Body of pancreas (tissue), 4 donors: ENCODE data around the gene FAM3D. TPM values are rescaled to one million over a fixed set of nuclear protein-coding genes. Genes with fewer than 3 reads are reported as not detected.
A peak's percentile ranks its signal among the peaks of the same experiment; 100 is the strongest.

Source experiments
- ATAC-seq: fragments of 150-250 bp; one replicate; pipeline ENCODE4 v1.9.1; 2016
- DNase-seq, 4 donors: peaks; one replicate each; pipeline ENCODE4 v3.0.0-alpha.2; 2019
- H3K27ac ChIP-seq, 4 donors: fragments of 200-600 bp; sonication (generic); 1 replicate in 3 of 4; 2 replicates in 1 of 4; pipeline versions ENCODE4 v1.5.1 to v1.6.1; 2016 to 2019; ENCODE audit warnings: mild to moderate bottlenecking in 1 of 4, mixed read lengths in 1 of 4, moderate library complexity in 1 of 4
- H3K27me3 ChIP-seq, 2 donors: fragments of 200-600 bp; sonication (generic); one replicate each; pipeline ENCODE4 v1.6.0; 2016; ENCODE audit warnings: mild to moderate bottlenecking in 1 of 2
- H3K36me3 ChIP-seq, 2 donors: fragments of 200-600 bp; sonication (generic); replicated peaks in 1 of 2; 2 replicates each; pipeline ENCODE4 v1.5.1; 2016; ENCODE audit warnings: low read depth in 2 of 2; ENCODE audit not compliant: insufficient read depth in 1 of 2
- H3K4me1 ChIP-seq: fragments of 200-600 bp; sonication (generic); one replicate; pipeline ENCODE4 v1.6.0; 2016
- H3K4me3 ChIP-seq, 2 donors: fragments of 200-600 bp; sonication (generic); 1 replicate in 1 of 2; 2 replicates in 1 of 2; pipeline ENCODE4 v1.5.1; 2016 to 2019
- H3K9me3 ChIP-seq, 3 donors: fragments of 200-600 bp; sonication (generic); 1 replicate in 2 of 3; 2 replicates in 1 of 3; pipeline ENCODE4 v1.5.1; 2016
- CTCF ChIP-seq, 7 experiments: fragments of 450-650 bp in 4 of 7; fragments of 200-600 bp in 3 of 7; sonication (generic) in 3 of 7; IDR thresholded peaks; one replicate each; pipeline ENCODE4 v1.5.1; 2016 to 2019; ENCODE audit warnings: antibody characterized with exemption in 7 of 7
- POLR2A ChIP-seq, 3 donors: fragments of 450-650 bp; IDR thresholded peaks; one replicate each; pipeline ENCODE4 v1.6.1; 2016; ENCODE audit warnings: antibody characterized with exemption in 3 of 3, mild to moderate bottlenecking in 2 of 3
- WGBS, 2 donors: methylation state at CpG; one replicate each; pipeline ENCODE4 v1.1.5; 2017; 5-methylcytosine and 5-hydroxymethylcytosine counted together
- intact Hi-C: fragments of 100-400 bp; cut with DNase I; formaldehyde crosslinking; loops from one replicate; pipeline ENCODE4 v1.15.1; 2023
- total RNA-seq, 2 donors: library from RNA; depleted of rRNA; stranded (reverse); fragments of >200 nt; gene quantifications; one replicate each; pipeline ENCODE4 v1.1.0, GENCODE V29; 2016

FAM3D gene
- total RNA-seq, 2 donors from 2014 or later, result 1.8 TPM; not detected in 1

DNA sequence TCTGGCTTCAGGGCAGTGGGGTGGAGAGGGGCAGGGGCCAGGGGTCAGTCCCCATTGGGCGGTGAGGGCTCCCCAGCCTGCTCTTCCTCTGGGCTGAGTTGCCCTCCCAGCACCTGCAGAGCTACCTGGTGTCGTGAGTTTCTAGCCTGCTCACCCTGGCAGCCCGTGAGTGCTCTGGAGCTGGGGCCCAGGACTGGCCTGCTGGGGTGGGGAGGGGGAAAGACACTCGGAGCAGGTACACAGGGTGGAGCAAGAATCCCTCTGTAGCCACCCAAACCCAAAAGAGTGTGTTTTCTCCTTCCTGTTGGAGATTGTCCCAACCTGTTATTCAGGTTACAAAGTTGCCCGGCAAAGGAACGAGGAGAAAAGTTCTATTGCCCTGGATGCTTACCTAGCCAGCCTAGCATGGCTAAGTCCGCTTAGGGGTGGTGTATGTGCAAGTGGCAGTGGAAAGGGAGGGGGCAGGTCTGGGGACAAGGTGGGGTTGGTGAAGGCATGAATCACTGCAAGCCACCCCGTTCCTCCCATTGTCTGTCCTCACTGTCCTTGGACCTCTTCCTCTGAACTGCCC, 8.9 kb downstream of the FAM3D start:
- Histone ChIP-seq H3K27ac (peak overlapping the region in 1 of 4 donors; percentile 41), H3K4me1 (peaks cover 8% of the 10 kb centered on the region), H3K4me3 (no peak overlapping the region), H3K36me3 (no peaks in the 10 kb centered on the region), H3K27me3 (no peaks in the 10 kb centered on the region), H3K9me3 (no peaks in the 10 kb centered on the region)
- WGBS, 2 donors, result 46 to 51% methylated on average over 6 to 8 of the region's 8 CpGs
- intact Hi-C loops, result no loop called here
- DNase-seq (peak in 1 of 4 donors; percentile 10), ATAC-seq (peak; percentile 43)
- TF ChIP-seq POLR2A (IDR thresholded peaks at IDR 0.05), result no peak
- TF ChIP-seq CTCF (IDR thresholded peaks at IDR 0.05), result no peak

- 70 to 73% methylated on average over 9 of the region's 9 CpGs for WGBS, 2 donors
- H3K27me3 ChIP-seq, result no peaks in the 10 kb centered on the region
Measured at GRCh38 chr3:58657036-58657520, 9.5 kb downstream of the FAM3D start.

DNA sequence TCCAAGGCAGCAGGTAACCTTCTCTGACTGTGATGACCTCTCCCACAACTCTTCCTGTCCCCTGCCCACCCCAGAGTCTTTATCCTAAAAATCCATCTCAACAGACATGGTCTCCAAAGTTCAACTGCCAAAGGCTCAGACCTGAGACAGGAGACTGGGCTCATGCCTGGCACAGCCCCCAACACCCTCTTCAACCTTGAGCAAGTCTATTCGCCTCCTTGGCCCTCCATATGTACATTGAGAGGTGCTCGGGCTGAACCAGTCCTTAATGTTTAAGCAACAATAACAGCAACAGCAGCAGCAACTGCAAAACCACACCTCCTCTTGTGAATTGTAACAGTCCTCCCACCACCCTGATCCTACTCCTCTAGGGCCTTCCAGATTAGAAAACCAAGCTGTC, 9.9 kb downstream of the FAM3D start:
- TF ChIP-seq CTCF (IDR thresholded peaks at IDR 0.05) (no peak), POLR2A (IDR thresholded peaks at IDR 0.05) (no peak)
- ATAC-seq (no peak), DNase-seq (no peak)
- 66 to 67% methylated on average over 2 of the region's 2 CpGs for WGBS, 2 donors
- Histone ChIP-seq H3K27me3 (no peaks in the 10 kb centered on the region), H3K36me3 (no peaks in the 10 kb centered on the region), H3K4me3 (no peak overlapping the region), H3K27ac (no peak overlapping the region), H3K4me1 (peaks cover 8% of the 10 kb centered on the region), H3K9me3 (no peaks in the 10 kb centered on the region)
- intact Hi-C loops, result no loop called here

More at GRCh38 chr3:58657036-58657520, 9.5 kb downstream of the FAM3D start:
- Histone ChIP-seq H3K4me1 (peaks cover 8% of the 10 kb centered on the region), H3K4me3 (no peak overlapping the region), H3K27ac (peak overlapping the region in 1 of 4 donors; percentile 41), H3K9me3 (no peaks in the 10 kb centered on the region), H3K36me3 (no peaks in the 10 kb centered on the region)
- intact Hi-C loops, result no loop called here
- no peak for ATAC-seq
- DNase-seq, result no peak
- TF ChIP-seq POLR2A (IDR thresholded peaks at IDR 0.05) (no peak), CTCF (IDR thresholded peaks at IDR 0.05) (no peak)

- intact Hi-C loops, result no loop called here
- no peak for TF ChIP-seq POLR2A (IDR thresholded peaks at IDR 0.05)
- no peak for TF ChIP-seq CTCF (IDR thresholded peaks at IDR 0.05)
- WGBS, 2 donors, result 69 to 82% methylated on average over 4 to 6 of the region's 6 CpGs
Measured at GRCh38 chr3:58654466-58654865, 12.1 kb downstream of the FAM3D start.

DNA sequence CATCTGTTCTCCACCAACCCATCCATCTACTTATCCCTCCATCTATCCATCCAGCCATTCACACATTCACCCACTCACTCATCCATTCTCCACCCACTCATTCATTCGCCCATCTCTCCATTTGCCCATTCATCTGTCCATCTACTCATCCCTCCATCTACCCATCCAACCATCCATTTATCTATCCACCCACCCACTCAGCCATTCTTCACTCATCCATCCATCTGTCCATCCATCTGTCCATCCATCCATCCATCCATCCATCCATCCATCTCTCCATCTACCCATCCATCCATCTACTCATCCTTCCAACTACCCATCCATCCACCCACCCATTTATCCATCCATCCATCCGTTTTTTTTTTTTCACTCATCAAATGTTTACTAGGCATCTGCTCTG, 13.9 kb downstream of the FAM3D start:
- Histone ChIP-seq H3K27me3 (no peaks in the 10 kb centered on the region), H3K4me1 (peaks cover 7% of the 10 kb centered on the region), H3K36me3 (no peaks in the 10 kb centered on the region), H3K9me3 (no peaks in the 10 kb centered on the region), H3K4me3 (no peak overlapping the region), H3K27ac (no peak overlapping the region)
- DNase-seq, result no peak
- no peak for ATAC-seq
- intact Hi-C loops, result no loop called here
- TF ChIP-seq CTCF (IDR thresholded peaks at IDR 0.05) (no peak), POLR2A (IDR thresholded peaks at IDR 0.05) (no peak)
- WGBS, 2 donors, result 36 to 47% methylated on average over 2 of the region's 2 CpGs

More at GRCh38 chr3:58654466-58654865, 12.1 kb downstream of the FAM3D start:
- H3K27me3 ChIP-seq, result no peaks in the 10 kb centered on the region
- H3K9me3 ChIP-seq, result no peaks in the 10 kb centered on the region
- ATAC-seq (no peak), DNase-seq (no peak)
- no peaks in the 10 kb centered on the region for H3K36me3 ChIP-seq
- no peak overlapping the region for H3K27ac ChIP-seq
- H3K4me3 ChIP-seq, result no peak overlapping the region
- H3K4me1 ChIP-seq, result peaks cover 8% of the 10 kb centered on the region
